Measurements from ENCODE around the gene DNAI1. TPM values are rescaled to one million over a fixed set of nuclear protein-coding genes. Genes with fewer than 3 reads are reported as not detected.

Gene DNAI1
- total and polyA plus RNA-seq, 10 of the 15 experiments (the other 5 are each of a cell fraction or from before 2014, with no cell fraction given) = not detected

DNA sequence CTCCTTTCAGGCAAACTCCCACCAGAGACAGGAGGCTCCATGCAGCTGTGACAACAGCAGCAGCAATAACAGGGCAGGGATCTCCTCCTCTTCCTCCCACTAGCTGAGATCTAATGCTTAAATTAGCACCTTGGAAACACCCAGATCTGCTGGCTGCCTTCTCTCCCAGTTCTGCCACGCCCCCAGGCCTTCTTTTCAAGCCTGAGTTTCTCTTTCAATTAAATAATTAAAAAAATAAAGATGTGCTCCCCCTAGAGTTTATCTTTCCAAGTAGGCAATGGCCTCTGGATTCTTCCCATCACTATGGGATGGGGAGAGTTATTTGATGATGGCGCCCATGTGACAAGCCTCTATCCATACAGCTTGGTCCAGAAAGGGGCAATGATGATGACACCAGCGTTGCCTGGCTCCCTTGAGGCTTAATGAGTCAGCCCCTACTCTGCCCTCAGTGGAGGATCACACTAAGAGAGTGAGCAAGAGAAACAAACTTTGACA lies 4.0 kb upstream of the DNAI1 start:
- ChIA-PET POLR2A (no interaction called here), SMC1A (ENCODE audit: uncharacterized antibody, unreplicated experiment) (interaction anchor here (0.8 to 1.4 kb wide), 2 partner anchors 9 to 121 kb away, joined by 3 to 5 read pairs; no protein-coding TSS in a partner anchor), CTCF (interaction anchor here (0.9 to 1.2 kb wide), 4 partner anchors 10 to 202 kb away, joined by 3 to 4 read pairs (median 3); no protein-coding TSS in a partner anchor), RAD21 (ENCODE audit: unreplicated experiment) (no interaction called here)
- Histone ChIP-seq H3K36me3 (ENCODE audit: control insufficient read depth in 2 of 2, insufficient read depth in 2 of 2, low read length in 1 of 2) (no peaks in the 10 kb centered on the region), H3K4me1 (ENCODE audit: control insufficient read depth, insufficient read depth, low read length) (peaks cover 10% of the 10 kb centered on the region; the same call in 1 of the 2 replicates), H3K4me3 (no peak overlapping the region), H4K20me1 (ENCODE audit: control insufficient read depth, insufficient read depth) (peaks cover 6% of the 10 kb centered on the region; the same call in 1 of the 2 replicates), H3K4me2 (ENCODE audit: control insufficient read depth, insufficient read depth) (no peak overlapping the region), H3K9me3 (replicated peaks; ENCODE audit: control insufficient read depth, insufficient read depth, low read length) (no peaks in the 10 kb centered on the region; the same call in 2 of the 3 replicates), H2AFZ (ENCODE audit: control insufficient read depth, low read depth, low read length) (no peak overlapping the region), H3K27me3 (replicated peaks in 1 of 2; ENCODE audit: control insufficient read depth in 2 of 2, insufficient read depth in 2 of 2, low read length in 1 of 2) (peaks cover 3 to 5% of the 10 kb centered on the region in 2 experiments; a peak in 3 of 4 replicates), H3K27ac (ENCODE audit: control insufficient read depth, insufficient read depth) (no peak overlapping the region), H3K79me2 (ENCODE audit: control insufficient read depth, insufficient read depth, low read length) (no peaks in the 10 kb centered on the region), H3K9ac (ENCODE audit: control insufficient read depth, insufficient read depth, low read length) (no peak overlapping the region)
- ATAC-seq (no peak), DNase-seq (ENCODE audit: low read depth, low spot score) (no peak), FAIRE-seq (no peak)
- 37% methylated on average over 3 of the region's 3 CpGs for WGBS (ENCODE audit: insufficient coverage, insufficient replicate concordance, low lambda C conversion rate, missing lambda C conversion rate)
- no peak for TF ChIP-seq PAX8 (IDR thresholded peaks at IDR 0.05)
- BruUV-seq (replicated peaks) = no TSS peak
- intact Hi-C loops (cut with micrococcal nuclease; ENCODE audit: unreplicated experiment) = no loop called here
- in situ Hi-C loops (cut with MboI) = no loop called here

DNA sequence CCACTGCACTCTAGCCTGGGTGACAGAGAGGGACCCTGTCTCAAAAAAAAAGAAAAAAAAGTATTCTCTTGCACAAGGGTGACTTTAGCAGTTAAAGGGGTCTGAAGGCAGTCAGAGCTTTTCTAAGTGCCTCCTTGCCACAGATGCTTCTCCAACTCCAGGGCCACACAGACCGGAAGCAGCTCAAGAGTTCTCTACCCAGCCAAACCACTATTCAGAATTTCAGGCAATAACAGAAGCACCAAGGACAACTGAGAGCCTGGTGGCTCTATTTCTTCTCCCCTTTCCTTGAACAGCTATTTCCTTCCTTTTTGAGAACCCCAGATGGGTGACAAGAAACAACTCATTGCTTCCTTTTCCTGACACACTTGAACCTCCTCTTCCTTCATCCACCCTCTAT lies 2.5 kb upstream of the DNAI1 start:
- WGBS (ENCODE audit: insufficient coverage, insufficient replicate concordance, low lambda C conversion rate, missing lambda C conversion rate) = 65% methylated on average over 1 of the region's 1 CpG
- no peak overlapping the region for H3K9ac ChIP-seq (ENCODE audit: control insufficient read depth, insufficient read depth, low read length)
- in situ Hi-C loops (cut with MboI) = no loop called here
- ChIA-PET SMC1A (ENCODE audit: uncharacterized antibody, unreplicated experiment) (interaction anchor here (0.7 to 2.1 kb wide), 2 partner anchors 9 to 11 kb away, joined by 3 to 4 read pairs; no protein-coding TSS in a partner anchor), RAD21 (ENCODE audit: unreplicated experiment) (no interaction called here), CTCF (interaction anchor here (1.0 kb wide), 1 partner anchor 246 kb away, joined by 3 read pairs; no protein-coding TSS in a partner anchor), POLR2A (no interaction called here)
- H3K4me1 ChIP-seq (ENCODE audit: control insufficient read depth, insufficient read depth, low read length) = peaks cover 10% of the 10 kb centered on the region; the same call in 1 of the 2 replicates
- peaks cover 3% of the 10 kb centered on the region; the same call in 1 of the 2 replicates for H4K20me1 ChIP-seq (ENCODE audit: control insufficient read depth, insufficient read depth)
- no peaks in the 10 kb centered on the region for H3K79me2 ChIP-seq (ENCODE audit: control insufficient read depth, insufficient read depth, low read length)
- no peak overlapping the region for H3K4me3 ChIP-seq
- no peak for FAIRE-seq
- no peaks in the 10 kb centered on the region; the same call in 2 of the 3 replicates for H3K9me3 ChIP-seq (replicated peaks; ENCODE audit: control insufficient read depth, insufficient read depth, low read length)
- H3K36me3 ChIP-seq (ENCODE audit: control insufficient read depth in 2 of 2, insufficient read depth in 2 of 2, low read length in 1 of 2) = no peaks in the 10 kb centered on the region
- no peak overlapping the region for H3K4me2 ChIP-seq (ENCODE audit: control insufficient read depth, insufficient read depth)
- DNase-seq (ENCODE audit: low read depth, low spot score) = no peak
- intact Hi-C loops (cut with micrococcal nuclease; ENCODE audit: unreplicated experiment) = no loop called here
- H3K27ac ChIP-seq (ENCODE audit: control insufficient read depth, insufficient read depth) = no peak overlapping the region
- H2AFZ ChIP-seq (ENCODE audit: control insufficient read depth, low read depth, low read length) = no peak overlapping the region
- H3K27me3 ChIP-seq (replicated peaks in 1 of 2; ENCODE audit: control insufficient read depth in 2 of 2, insufficient read depth in 2 of 2, low read length in 1 of 2) = peaks cover 3 to 5% of the 10 kb centered on the region in 2 experiments; a peak in 3 of 4 replicates
- no TSS peak for BruUV-seq (replicated peaks)
- no peak for ATAC-seq
- TF ChIP-seq TCF7 (IDR thresholded peaks at IDR 0.05; ENCODE audit: borderline replicate concordance) (no peak), GATAD2B (conservative IDR thresholded peaks at IDR 0.05; ENCODE audit: low read depth) (no peak), CBFB (IDR thresholded peaks at IDR 0.05; ENCODE audit: low read depth) (no peak), HDAC6 (IDR thresholded peaks at IDR 0.05; ENCODE audit: unreplicated experiment) (no peak), CHD4 (IDR thresholded peaks at IDR 0.05) (no peak), KDM1A (IDR thresholded peaks at IDR 0.05; ENCODE audit: borderline replicate concordance) (no peak), ATF7 (IDR thresholded peaks at IDR 0.05; ENCODE audit: low read depth) (no peak), RB1 (IDR thresholded peaks at IDR 0.05; ENCODE audit: borderline replicate concordance) (no peak), NR2C1 (IDR thresholded peaks at IDR 0.05) (no peak), SUZ12 (IDR thresholded peaks at IDR 0.05; ENCODE audit: unreplicated experiment) (no peak)
- TF ChIP-seq, protein P1, sequence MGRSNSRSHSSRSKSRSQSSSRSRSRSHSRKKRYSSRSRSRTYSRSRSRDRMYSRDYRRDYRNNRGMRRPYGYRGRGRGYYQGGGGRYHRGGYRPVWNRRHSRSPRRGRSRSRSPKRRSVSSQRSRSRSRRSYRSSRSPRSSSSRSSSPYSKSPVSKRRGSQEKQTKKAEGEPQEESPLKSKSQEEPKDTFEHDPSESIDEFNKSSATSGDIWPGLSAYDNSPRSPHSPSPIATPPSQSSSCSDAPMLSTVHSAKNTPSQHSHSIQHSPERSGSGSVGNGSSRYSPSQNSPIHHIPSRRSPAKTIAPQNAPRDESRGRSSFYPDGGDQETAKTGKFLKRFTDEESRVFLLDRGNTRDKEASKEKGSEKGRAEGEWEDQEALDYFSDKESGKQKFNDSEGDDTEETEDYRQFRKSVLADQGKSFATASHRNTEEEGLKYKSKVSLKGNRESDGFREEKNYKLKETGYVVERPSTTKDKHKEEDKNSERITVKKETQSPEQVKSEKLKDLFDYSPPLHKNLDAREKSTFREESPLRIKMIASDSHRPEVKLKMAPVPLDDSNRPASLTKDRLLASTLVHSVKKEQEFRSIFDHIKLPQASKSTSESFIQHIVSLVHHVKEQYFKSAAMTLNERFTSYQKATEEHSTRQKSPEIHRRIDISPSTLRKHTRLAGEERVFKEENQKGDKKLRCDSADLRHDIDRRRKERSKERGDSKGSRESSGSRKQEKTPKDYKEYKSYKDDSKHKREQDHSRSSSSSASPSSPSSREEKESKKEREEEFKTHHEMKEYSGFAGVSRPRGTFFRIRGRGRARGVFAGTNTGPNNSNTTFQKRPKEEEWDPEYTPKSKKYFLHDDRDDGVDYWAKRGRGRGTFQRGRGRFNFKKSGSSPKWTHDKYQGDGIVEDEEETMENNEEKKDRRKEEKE (IDR thresholded peaks at IDR 0.05) = no peak
- TF ChIP-seq, protein P2, sequence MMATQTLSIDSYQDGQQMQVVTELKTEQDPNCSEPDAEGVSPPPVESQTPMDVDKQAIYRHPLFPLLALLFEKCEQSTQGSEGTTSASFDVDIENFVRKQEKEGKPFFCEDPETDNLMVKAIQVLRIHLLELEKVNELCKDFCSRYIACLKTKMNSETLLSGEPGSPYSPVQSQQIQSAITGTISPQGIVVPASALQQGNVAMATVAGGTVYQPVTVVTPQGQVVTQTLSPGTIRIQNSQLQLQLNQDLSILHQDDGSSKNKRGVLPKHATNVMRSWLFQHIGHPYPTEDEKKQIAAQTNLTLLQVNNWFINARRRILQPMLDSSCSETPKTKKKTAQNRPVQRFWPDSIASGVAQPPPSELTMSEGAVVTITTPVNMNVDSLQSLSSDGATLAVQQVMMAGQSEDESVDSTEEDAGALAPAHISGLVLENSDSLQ (IDR thresholded peaks at IDR 0.05) = no peak

All from GM12878 (cell line).